ENCODE data around the gene SGK2.
"Not testable (repeated sequence)": the region's sequence is repeated elsewhere in the genome, so short reads cannot be mapped to it uniquely, and the experiment has no call there.

SGK2 gene

GRCh38 chr20:43605715-43606114 lies 46.9 kb downstream of the SGK2 start:
- H4K20me1 ChIP-seq (ENCODE audit: control insufficient read depth, insufficient read depth, low read depth, low read length), result no peaks in the 10 kb centered on the region
- no peaks in the 10 kb centered on the region for H3K4me1 ChIP-seq (ENCODE audit: control insufficient read depth, low read length)
- peaks cover 7% of the 10 kb centered on the region; the same call in 1 of the 2 replicates for H3K36me3 ChIP-seq (ENCODE audit: control insufficient read depth, low read length)
- no peaks in the 10 kb centered on the region for H3K9me3 ChIP-seq (ENCODE audit: control insufficient read depth, insufficient read depth, low read length)
- no peaks in the 10 kb centered on the region for H3K79me2 ChIP-seq (ENCODE audit: control insufficient read depth, low read length)
- H3K27me3 ChIP-seq (ENCODE audit: control insufficient read depth, low read length), result no peaks in the 10 kb centered on the region
- no peak overlapping the region for H3K4me2 ChIP-seq (ENCODE audit: low read length)
- TF ChIP-seq EZH2phosphoT487 (IDR thresholded peaks at IDR 0.05; ENCODE audit: borderline replicate concordance, low read length), result no peak
- TF ChIP-seq, protein P1, sequence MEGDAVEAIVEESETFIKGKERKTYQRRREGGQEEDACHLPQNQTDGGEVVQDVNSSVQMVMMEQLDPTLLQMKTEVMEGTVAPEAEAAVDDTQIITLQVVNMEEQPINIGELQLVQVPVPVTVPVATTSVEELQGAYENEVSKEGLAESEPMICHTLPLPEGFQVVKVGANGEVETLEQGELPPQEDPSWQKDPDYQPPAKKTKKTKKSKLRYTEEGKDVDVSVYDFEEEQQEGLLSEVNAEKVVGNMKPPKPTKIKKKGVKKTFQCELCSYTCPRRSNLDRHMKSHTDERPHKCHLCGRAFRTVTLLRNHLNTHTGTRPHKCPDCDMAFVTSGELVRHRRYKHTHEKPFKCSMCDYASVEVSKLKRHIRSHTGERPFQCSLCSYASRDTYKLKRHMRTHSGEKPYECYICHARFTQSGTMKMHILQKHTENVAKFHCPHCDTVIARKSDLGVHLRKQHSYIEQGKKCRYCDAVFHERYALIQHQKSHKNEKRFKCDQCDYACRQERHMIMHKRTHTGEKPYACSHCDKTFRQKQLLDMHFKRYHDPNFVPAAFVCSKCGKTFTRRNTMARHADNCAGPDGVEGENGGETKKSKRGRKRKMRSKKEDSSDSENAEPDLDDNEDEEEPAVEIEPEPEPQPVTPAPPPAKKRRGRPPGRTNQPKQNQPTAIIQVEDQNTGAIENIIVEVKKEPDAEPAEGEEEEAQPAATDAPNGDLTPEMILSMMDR (IDR thresholded peaks at IDR 0.05; ENCODE audit: low read depth, low read length, poor library complexity, severe bottlenecking), result no peak
- H3K4me3 ChIP-seq (ENCODE audit: low read length), result no peak overlapping the region
- no peaks in the 10 kb centered on the region for H3F3A ChIP-seq (ENCODE audit: control insufficient read depth, insufficient read depth)
- H3K9me2 ChIP-seq (replicated peaks; ENCODE audit: control insufficient read depth, low read length), result no peaks in the 10 kb centered on the region
- no peak overlapping the region for H3K27ac ChIP-seq (ENCODE audit: low read depth, low read length)

- H3F3A ChIP-seq (ENCODE audit: control insufficient read depth, insufficient read depth); H4K20me1 ChIP-seq (ENCODE audit: control insufficient read depth, insufficient read depth, low read depth, low read length); H3K4me2 ChIP-seq (ENCODE audit: low read length); H3K4me3 ChIP-seq (ENCODE audit: low read length); H3K4me1 ChIP-seq (ENCODE audit: control insufficient read depth, low read length); H3K36me3 ChIP-seq (ENCODE audit: control insufficient read depth, low read length); H3K79me2 ChIP-seq (ENCODE audit: control insufficient read depth, low read length); H3K9me3 ChIP-seq (ENCODE audit: control insufficient read depth, insufficient read depth, low read length); H3K9me2 ChIP-seq (replicated peaks; ENCODE audit: control insufficient read depth, low read length); H3K27me3 ChIP-seq (ENCODE audit: control insufficient read depth, low read length); H3K27ac ChIP-seq (ENCODE audit: low read depth, low read length): not testable (repeated sequence)
Measured at GRCh38 chr20:43607278-43607677, 48.5 kb downstream of the SGK2 start.

- H3K9me3 ChIP-seq (ENCODE audit: control insufficient read depth, insufficient read depth, low read length), result no peaks in the 10 kb centered on the region
- no peaks in the 10 kb centered on the region for H3K79me2 ChIP-seq (ENCODE audit: control insufficient read depth, low read length)
- H3K36me3 ChIP-seq (ENCODE audit: control insufficient read depth, low read length), result peaks cover 8% of the 10 kb centered on the region
- no peak overlapping the region for H3K27ac ChIP-seq (ENCODE audit: low read depth, low read length)
- H3K4me3 ChIP-seq (ENCODE audit: low read length), result no peak overlapping the region
- H3F3A ChIP-seq (ENCODE audit: control insufficient read depth, insufficient read depth), result no peaks in the 10 kb centered on the region
- H3K27me3 ChIP-seq (ENCODE audit: control insufficient read depth, low read length), result no peaks in the 10 kb centered on the region
- no peaks in the 10 kb centered on the region for H3K9me2 ChIP-seq (replicated peaks; ENCODE audit: control insufficient read depth, low read length)
- no peak for TF ChIP-seq EZH2phosphoT487 (IDR thresholded peaks at IDR 0.05; ENCODE audit: borderline replicate concordance, low read length)
- TF ChIP-seq, protein P1 (IDR thresholded peaks at IDR 0.05; ENCODE audit: low read depth, low read length, poor library complexity, severe bottlenecking), result no peak
- no peak overlapping the region for H3K4me2 ChIP-seq (ENCODE audit: low read length)
- H3K4me1 ChIP-seq (ENCODE audit: control insufficient read depth, low read length), result no peaks in the 10 kb centered on the region
- no peaks in the 10 kb centered on the region for H4K20me1 ChIP-seq (ENCODE audit: control insufficient read depth, insufficient read depth, low read depth, low read length)
Measured at GRCh38 chr20:43631598-43631997, 72.8 kb downstream of the SGK2 start.

All from DOHH2 (cell line).